Measurements from ENCODE around the gene TBR1. TPM values are rescaled to one million over a fixed set of nuclear protein-coding genes. Genes with fewer than 3 reads are reported as not detected.

Gene TBR1
- total RNA-seq, 1 donor from 2014 or later: not detected

GRCh38 chr2:161417438-161418274 lies 1.6 kb downstream of the TBR1 start:
- H3K27ac ChIP-seq: no peak overlapping the region
- H3K36me3 ChIP-seq: no peaks in the 10 kb centered on the region
- peaks cover 13% of the 10 kb centered on the region for H3K27me3 ChIP-seq
- H3K9me3 ChIP-seq: no peaks in the 10 kb centered on the region
- peaks cover 46% of the 10 kb centered on the region for H3K4me1 ChIP-seq
- no peak overlapping the region for H3K4me3 ChIP-seq
- no peak for TF ChIP-seq CTCF (IDR thresholded peaks at IDR 0.05)
- no peak for TF ChIP-seq POLR2A (IDR thresholded peaks at IDR 0.05)
- no peak for TF ChIP-seq POLR2AphosphoS5 (IDR thresholded peaks at IDR 0.05; ENCODE audit: insufficient read depth in 1 of 2, low read depth in 1 of 2)
- intact Hi-C loops (cut with DNase I): no loop called here
- no peak for DNase-seq (ENCODE audit: extremely low spot score in 2 of 2)

- TF ChIP-seq POLR2AphosphoS5 (IDR thresholded peaks at IDR 0.05; ENCODE audit: insufficient read depth in 1 of 2, low read depth in 1 of 2) (no peak), CTCF (IDR thresholded peaks at IDR 0.05) (no peak), POLR2A (IDR thresholded peaks at IDR 0.05) (no peak)
- no peak for DNase-seq (ENCODE audit: extremely low spot score in 2 of 2)
- H3K36me3 ChIP-seq: no peaks in the 10 kb centered on the region
- H3K4me3 ChIP-seq: peak overlapping the region in 1 of 2 donors; percentile 0
- H3K4me1 ChIP-seq: peaks cover 46% of the 10 kb centered on the region
- no peaks in the 10 kb centered on the region for H3K9me3 ChIP-seq
- H3K27ac ChIP-seq: no peak overlapping the region
- H3K27me3 ChIP-seq: peaks cover 17% of the 10 kb centered on the region
- intact Hi-C loops (cut with DNase I): no loop called here
Measured at GRCh38 chr2:161418275-161418714, 2.2 kb downstream of the TBR1 start.

GRCh38 chr2:161418715-161419637 lies 2.9 kb downstream of the TBR1 start:
- intact Hi-C loops (cut with DNase I): no loop called here
- peaks cover 21% of the 10 kb centered on the region for H3K27me3 ChIP-seq
- H3K4me3 ChIP-seq: peak overlapping the region in 1 of 2 donors; percentile 0

GRCh38 chr2:161419638-161420190 lies 3.6 kb downstream of the TBR1 start:
- H3K4me3 ChIP-seq: no peak overlapping the region
- H3K4me1 ChIP-seq: peaks cover 43% of the 10 kb centered on the region
- peaks cover 21% of the 10 kb centered on the region for H3K27me3 ChIP-seq
- DNase-seq (ENCODE audit: extremely low spot score in 2 of 2): no peak
- TF ChIP-seq POLR2AphosphoS5 (IDR thresholded peaks at IDR 0.05; ENCODE audit: insufficient read depth in 1 of 2, low read depth in 1 of 2) (no peak), CTCF (IDR thresholded peaks at IDR 0.05) (no peak), POLR2A (IDR thresholded peaks at IDR 0.05) (no peak)
- intact Hi-C loops (cut with DNase I): no loop called here
- H3K36me3 ChIP-seq: no peaks in the 10 kb centered on the region
- no peaks in the 10 kb centered on the region for H3K9me3 ChIP-seq
- H3K27ac ChIP-seq: no peak overlapping the region

More at GRCh38 chr2:161418715-161419637, 2.9 kb downstream of the TBR1 start:
- Histone ChIP-seq H3K9me3 (no peaks in the 10 kb centered on the region), H3K4me1 (peaks cover 47% of the 10 kb centered on the region), H3K27ac (no peak overlapping the region), H3K36me3 (no peaks in the 10 kb centered on the region)
- DNase-seq (ENCODE audit: extremely low spot score in 2 of 2): no peak
- TF ChIP-seq CTCF (IDR thresholded peaks at IDR 0.05): no peak
- TF ChIP-seq POLR2A (IDR thresholded peaks at IDR 0.05): no peak
- no peak for TF ChIP-seq POLR2AphosphoS5 (IDR thresholded peaks at IDR 0.05; ENCODE audit: insufficient read depth in 1 of 2, low read depth in 1 of 2)

Data from vagina (tissue), 2 donors.